Measurements from ENCODE around the gene IRAK2. TPM values are rescaled to one million over a fixed set of nuclear protein-coding genes. Genes with fewer than 3 reads are reported as not detected.

Gene IRAK2
- polyA plus RNA-seq, 3 donors = 0.78 to 2.0 (median 1.5) TPM

- 96% methylated on average over 5 of the region's 5 CpGs for whole genome bisulfite sequencing (ENCODE audit: insufficient coverage)
- Mint-ChIP-seq H3K36me3 (peaks cover 21 to 27% of the 10 kb centered on the region in 2 donors), H3K4me3 (no peak overlapping the region), H3K27me3 (ENCODE audit: low read depth in 3 of 3) (peaks cover 0 to 4% (median 0%) of the 10 kb centered on the region in 3 donors), H3K4me1 (peaks cover 9% of the 10 kb centered on the region), H3K27ac (peak overlapping the region in 1 of 7 donors; percentile 63), H3K9me3 (no peaks in the 10 kb centered on the region)
- Histone ChIP-seq H3K27me3 (ENCODE audit: control insufficient read depth in 2 of 2, insufficient read depth in 2 of 2, low read length in 2 of 2) (no peaks in the 10 kb centered on the region), H3K79me2 (ENCODE audit: insufficient read depth, low read length) (no peaks in the 10 kb centered on the region), H3K9me3 (replicated peaks in 1 of 2; ENCODE audit: control insufficient read depth in 1 of 2, insufficient read depth in 1 of 2, low read length in 2 of 2) (no peaks in the 10 kb centered on the region), H2AFZ (ENCODE audit: insufficient read depth, low read depth, low read length, poor library complexity, severe bottlenecking) (no peak overlapping the region), H3K4me1 (ENCODE audit: control insufficient read depth in 1 of 2, insufficient read depth in 2 of 2, low read length in 2 of 2) (peaks cover 0 to under 1% of the 10 kb centered on the region in 2 donors), H3K4me2 (replicated peaks; ENCODE audit: extremely low read depth, low read length, poor library complexity, severe bottlenecking) (no peak overlapping the region), H3K4me3 (replicated peaks in 1 of 3; ENCODE audit: low read depth in 2 of 3, low read length in 3 of 3) (no peak overlapping the region), H4K20me1 (ENCODE audit: insufficient read depth, low read length) (no peaks in the 10 kb centered on the region), H3K27ac (ENCODE audit: low read depth in 1 of 2, low read length in 2 of 2) (no peak overlapping the region), H3K36me3 (replicated peaks in 1 of 2; ENCODE audit: control insufficient read depth in 1 of 2, insufficient read depth in 2 of 2, low read length in 2 of 2) (peaks cover 0 to 2% of the 10 kb centered on the region in 2 donors), H3K9ac (ENCODE audit: insufficient read depth, low read length, poor library complexity, severe bottlenecking) (no peak overlapping the region)
- TF ChIP-seq, protein P1, sequence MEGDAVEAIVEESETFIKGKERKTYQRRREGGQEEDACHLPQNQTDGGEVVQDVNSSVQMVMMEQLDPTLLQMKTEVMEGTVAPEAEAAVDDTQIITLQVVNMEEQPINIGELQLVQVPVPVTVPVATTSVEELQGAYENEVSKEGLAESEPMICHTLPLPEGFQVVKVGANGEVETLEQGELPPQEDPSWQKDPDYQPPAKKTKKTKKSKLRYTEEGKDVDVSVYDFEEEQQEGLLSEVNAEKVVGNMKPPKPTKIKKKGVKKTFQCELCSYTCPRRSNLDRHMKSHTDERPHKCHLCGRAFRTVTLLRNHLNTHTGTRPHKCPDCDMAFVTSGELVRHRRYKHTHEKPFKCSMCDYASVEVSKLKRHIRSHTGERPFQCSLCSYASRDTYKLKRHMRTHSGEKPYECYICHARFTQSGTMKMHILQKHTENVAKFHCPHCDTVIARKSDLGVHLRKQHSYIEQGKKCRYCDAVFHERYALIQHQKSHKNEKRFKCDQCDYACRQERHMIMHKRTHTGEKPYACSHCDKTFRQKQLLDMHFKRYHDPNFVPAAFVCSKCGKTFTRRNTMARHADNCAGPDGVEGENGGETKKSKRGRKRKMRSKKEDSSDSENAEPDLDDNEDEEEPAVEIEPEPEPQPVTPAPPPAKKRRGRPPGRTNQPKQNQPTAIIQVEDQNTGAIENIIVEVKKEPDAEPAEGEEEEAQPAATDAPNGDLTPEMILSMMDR (IDR thresholded peaks at IDR 0.05) = no peak
- no peak for DNase-seq
- intact Hi-C loops (cut with micrococcal nuclease) = no loop called here
These were observed 41.4 kb downstream of the IRAK2 start for GRCh38 chr3:10206166-10206511.

DNA sequence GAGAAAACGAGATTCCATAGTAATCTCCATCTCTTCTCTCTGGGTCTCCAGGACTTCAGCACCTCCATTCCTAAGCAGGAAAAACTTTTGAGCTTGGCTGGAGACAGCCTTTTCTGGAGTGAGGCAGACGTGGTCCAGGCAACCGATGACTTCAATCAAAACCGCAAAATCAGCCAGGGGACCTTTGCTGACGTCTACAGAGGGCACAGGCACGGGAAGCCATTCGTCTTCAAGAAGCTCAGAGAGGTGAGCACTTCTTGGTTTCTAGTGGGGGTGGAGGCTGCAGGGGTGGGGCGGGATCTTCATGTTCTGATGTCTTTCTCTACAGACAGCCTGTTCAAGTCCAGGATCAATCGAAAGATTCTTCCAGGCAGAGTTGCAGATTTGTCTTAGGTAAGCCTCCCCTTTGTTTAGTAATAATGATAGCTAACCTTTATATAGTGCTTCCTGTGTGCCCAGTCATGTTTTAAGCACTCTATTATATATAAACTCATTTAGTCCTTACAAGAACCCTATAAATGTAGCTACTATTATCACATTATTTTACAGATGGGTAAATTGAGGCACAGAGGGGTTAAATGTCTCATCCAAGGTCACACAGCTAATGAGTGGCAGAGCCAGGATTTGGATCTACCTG lies 48.6 kb downstream of the IRAK2 start:
- H3K4me3 Mint-ChIP-seq = no peak overlapping the region

More for the DNA sequence above, 48.6 kb downstream of the IRAK2 start:
- peaks cover 0 to 1% (median 0%) of the 10 kb centered on the region in 3 donors for H3K27me3 Mint-ChIP-seq (ENCODE audit: low read depth in 3 of 3)
- WGBS (ENCODE audit: insufficient coverage) = 94% methylated on average over 6 of the region's 9 CpGs
- Histone ChIP-seq H2AFZ (ENCODE audit: insufficient read depth, low read depth, low read length, poor library complexity, severe bottlenecking) (no peak overlapping the region), H3K27ac (ENCODE audit: low read depth in 1 of 2, low read length in 2 of 2) (no peak overlapping the region), H3K9ac (ENCODE audit: insufficient read depth, low read length, poor library complexity, severe bottlenecking) (no peak overlapping the region), H3K79me2 (ENCODE audit: insufficient read depth, low read length) (no peaks in the 10 kb centered on the region), H3K9me3 (replicated peaks in 1 of 2; ENCODE audit: control insufficient read depth in 1 of 2, insufficient read depth in 1 of 2, low read length in 2 of 2) (peaks cover 0 to 5% of the 10 kb centered on the region in 2 donors), H3K27me3 (ENCODE audit: control insufficient read depth in 2 of 2, insufficient read depth in 2 of 2, low read length in 2 of 2) (no peaks in the 10 kb centered on the region), H3K4me3 (replicated peaks in 1 of 3; ENCODE audit: low read depth in 2 of 3, low read length in 3 of 3) (no peak overlapping the region), H3K36me3 (replicated peaks in 1 of 2; ENCODE audit: control insufficient read depth in 1 of 2, insufficient read depth in 2 of 2, low read length in 2 of 2) (peaks cover 0 to 6% of the 10 kb centered on the region in 2 donors), H3K4me2 (replicated peaks; ENCODE audit: extremely low read depth, low read length, poor library complexity, severe bottlenecking) (no peak overlapping the region), H3K4me1 (ENCODE audit: control insufficient read depth in 1 of 2, insufficient read depth in 2 of 2, low read length in 2 of 2) (peaks cover 15 to 19% of the 10 kb centered on the region in 2 donors), H4K20me1 (ENCODE audit: insufficient read depth, low read length) (no peaks in the 10 kb centered on the region)
- H3K4me1 Mint-ChIP-seq = peaks cover 16% of the 10 kb centered on the region
- H3K9me3 Mint-ChIP-seq = peaks cover 1 to 9% (median 8%) of the 10 kb centered on the region in 7 donors
- no peak for DNase-seq
- intact Hi-C loops (cut with micrococcal nuclease) = no loop called here
- peak overlapping the region in 4 of 7 donors; percentile 6 to 54 (median 34) for H3K27ac Mint-ChIP-seq
- TF ChIP-seq, protein P1 (IDR thresholded peaks at IDR 0.05) = no peak
- H3K36me3 Mint-ChIP-seq = peaks cover 21 to 22% of the 10 kb centered on the region in 2 donors

Data from CD14-positive monocyte (primary cell).